Measurements from ENCODE around the gene PLA2G2F. TPM values are rescaled to one million over a fixed set of nuclear protein-coding genes. Genes with fewer than 3 reads are reported as not detected.

PLA2G2F gene
- polyA plus RNA-seq, 1 experiment: not detected

- POLR2A ChIA-PET: no interaction called here
- CTCF ChIA-PET: interaction anchor here (0.6 to 2.6 kb wide), 7 partner anchors 14 to 262 kb away, joined by 3 to 12 read pairs (median 6); no protein-coding TSS in a partner anchor
- Histone ChIP-seq H3K4me3 (ENCODE audit: low read depth, low read length) (no peak overlapping the region), H3K27me3 (ENCODE audit: control insufficient read depth, insufficient read depth, low read length) (peaks cover 4% of the 10 kb centered on the region), H3K36me3 (ENCODE audit: control insufficient read depth, insufficient read depth, low read length) (no peaks in the 10 kb centered on the region)
- no peak for DNase-seq (ENCODE audit: low read depth)
- TF ChIP-seq CTCF (IDR thresholded peaks at IDR 0.05; ENCODE audit: insufficient read depth, low read depth, low read length): no peak
These were observed 40.4 kb downstream of the PLA2G2F start for GRCh38 chr1:20179371-20180128.

- Histone ChIP-seq H3K4me3 (ENCODE audit: low read depth, low read length) (no peak overlapping the region), H3K27me3 (ENCODE audit: control insufficient read depth, insufficient read depth, low read length) (peaks cover 10% of the 10 kb centered on the region), H3K36me3 (ENCODE audit: control insufficient read depth, insufficient read depth, low read length) (no peaks in the 10 kb centered on the region)
- no peak for TF ChIP-seq CTCF (IDR thresholded peaks at IDR 0.05; ENCODE audit: insufficient read depth, low read depth, low read length)
- POLR2A ChIA-PET: no interaction called here
- CTCF ChIA-PET: interaction anchor here (1.2 to 2.6 kb wide), 5 partner anchors 14 to 263 kb away, joined by 3 to 12 read pairs (median 6); no protein-coding TSS in a partner anchor
- DNase-seq (ENCODE audit: low read depth): no peak
These were observed 41.2 kb downstream of the PLA2G2F start for GRCh38 chr1:20180129-20180843.

- POLR2A ChIA-PET: no interaction called here
- Histone ChIP-seq H3K36me3 (ENCODE audit: control insufficient read depth, insufficient read depth, low read length) (no peaks in the 10 kb centered on the region), H3K27me3 (ENCODE audit: control insufficient read depth, insufficient read depth, low read length) (peaks cover 10% of the 10 kb centered on the region), H3K4me3 (ENCODE audit: low read depth, low read length) (no peak overlapping the region)
- CTCF ChIA-PET: interaction anchor here (1.4 to 2.6 kb wide), 3 partner anchors 14 to 29 kb away, joined by 3 to 12 read pairs (median 6); no protein-coding TSS in a partner anchor
- no peak for TF ChIP-seq CTCF (IDR thresholded peaks at IDR 0.05; ENCODE audit: insufficient read depth, low read depth, low read length)
- no peak for DNase-seq (ENCODE audit: low read depth)
These were observed 41.7 kb downstream of the PLA2G2F start for GRCh38 chr1:20180844-20181207.

- H3K4me3 ChIP-seq (ENCODE audit: low read depth, low read length): no peak overlapping the region
- TF ChIP-seq CTCF (IDR thresholded peaks at IDR 0.05; ENCODE audit: insufficient read depth, low read depth, low read length): no peak
- ChIA-PET POLR2A (no interaction called here), CTCF (interaction anchor here (1.4 kb wide), 1 partner anchor 13 kb away, joined by 5 read pairs; no protein-coding TSS in a partner anchor)
- DNase-seq (ENCODE audit: low read depth): no peak
- peaks cover 17% of the 10 kb centered on the region for H3K27me3 ChIP-seq (ENCODE audit: control insufficient read depth, insufficient read depth, low read length)
- no peaks in the 10 kb centered on the region for H3K36me3 ChIP-seq (ENCODE audit: control insufficient read depth, insufficient read depth, low read length)
These were observed 43.3 kb downstream of the PLA2G2F start for GRCh38 chr1:20182415-20182814.

GRCh38 chr1:20183035-20183434 is 43.9 kb downstream of the PLA2G2F start:
- Histone ChIP-seq H3K4me3 (ENCODE audit: low read depth, low read length) (no peak overlapping the region), H3K27me3 (ENCODE audit: control insufficient read depth, insufficient read depth, low read length) (peaks cover 20% of the 10 kb centered on the region), H3K36me3 (ENCODE audit: control insufficient read depth, insufficient read depth, low read length) (no peaks in the 10 kb centered on the region)
- CTCF ChIA-PET: interaction anchor here (0.5 to 1.4 kb wide), 2 partner anchors 12 to 16 kb away, joined by 3 to 5 read pairs; no protein-coding TSS in a partner anchor
- POLR2A ChIA-PET: no interaction called here
- DNase-seq (ENCODE audit: low read depth): no peak
- no peak for TF ChIP-seq CTCF (IDR thresholded peaks at IDR 0.05; ENCODE audit: insufficient read depth, low read depth, low read length)

Measured in BJ (cell line).